Measurements from ENCODE around the gene RAPGEF4. TPM values are rescaled to one million over a fixed set of nuclear protein-coding genes. Genes with fewer than 3 reads are reported as not detected.
A peak's percentile ranks its signal among the peaks of the same experiment; 100 is the strongest.
"Not testable (repeated sequence)": the region's sequence is repeated elsewhere in the genome, so short reads cannot be mapped to it uniquely, and the experiment has no call there.

Gene RAPGEF4
- polyA plus RNA-seq, 3 donors from 2014 or later = not detected

GRCh38 chr2:172769879-172770278 is 34.2 kb downstream of the RAPGEF4 start:
- no peak overlapping the region for H3K27ac Mint-ChIP-seq
- H3K4me1 Mint-ChIP-seq = no peaks in the 10 kb centered on the region
- peaks cover 0 to 2% (median 0%) of the 10 kb centered on the region in 6 donors for H3K9me3 Mint-ChIP-seq
- H3K27me3 Mint-ChIP-seq (ENCODE audit: low read depth in 3 of 3) = peaks cover 0 to 2% (median 0%) of the 10 kb centered on the region in 3 donors
- no peaks in the 10 kb centered on the region for H3K36me3 Mint-ChIP-seq
- no peak for DNase-seq
- H3K4me3 Mint-ChIP-seq = no peak overlapping the region

- Mint-ChIP-seq H3K27ac (no peak overlapping the region), H3K4me1 (no peaks in the 10 kb centered on the region), H3K9me3 (peaks cover 0 to 2% (median 0%) of the 10 kb centered on the region in 6 donors), H3K4me3 (no peak overlapping the region), H3K36me3 (no peaks in the 10 kb centered on the region), H3K27me3 (ENCODE audit: low read depth in 3 of 3) (peaks cover 0 to 2% (median 0%) of the 10 kb centered on the region in 3 donors)
- no peak for DNase-seq
Observed at GRCh38 chr2:172770887-172771286, 35.2 kb downstream of the RAPGEF4 start.

DNA sequence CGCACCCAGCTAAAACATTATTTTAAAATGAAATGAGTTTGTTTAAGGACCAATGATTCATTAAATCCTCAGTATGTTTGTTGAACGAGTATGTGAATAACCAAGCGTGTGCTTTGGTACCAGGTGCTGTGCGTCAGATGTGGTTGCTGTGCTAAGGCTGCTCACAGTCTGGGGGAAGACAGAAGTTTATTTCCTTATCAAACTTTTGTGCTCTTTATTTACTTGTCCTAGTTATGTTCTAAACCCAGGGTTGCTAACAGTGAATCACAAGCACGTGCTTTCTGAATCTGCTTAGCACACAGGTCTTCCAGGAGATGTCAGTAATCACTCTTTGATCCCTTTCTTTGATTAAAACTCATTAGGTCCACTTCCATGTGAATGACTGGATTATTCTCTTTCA is 37.0 kb downstream of the RAPGEF4 start:
- H3K27me3 Mint-ChIP-seq (ENCODE audit: low read depth in 3 of 3) = peaks cover 0 to 2% (median 0%) of the 10 kb centered on the region in 3 donors
- no peak overlapping the region for H3K27ac Mint-ChIP-seq
- peaks cover 0 to 2% (median 0%) of the 10 kb centered on the region in 6 donors for H3K9me3 Mint-ChIP-seq
- no peaks in the 10 kb centered on the region for H3K4me1 Mint-ChIP-seq
- H3K4me3 Mint-ChIP-seq = no peak overlapping the region
- DNase-seq = no peak
- H3K36me3 Mint-ChIP-seq = no peaks in the 10 kb centered on the region

GRCh38 chr2:172774302-172774701 is 38.7 kb downstream of the RAPGEF4 start:
- Mint-ChIP-seq H3K4me1 (no peaks in the 10 kb centered on the region), H3K27me3 (ENCODE audit: low read depth in 3 of 3) (peaks cover 0 to 3% (median 0%) of the 10 kb centered on the region in 3 donors), H3K27ac (no peak overlapping the region), H3K4me3 (no peak overlapping the region), H3K9me3 (peaks cover 0 to 2% (median 0%) of the 10 kb centered on the region in 6 donors), H3K36me3 (no peaks in the 10 kb centered on the region)
- DNase-seq = no peak

- peaks cover 0 to 4% (median 0%) of the 10 kb centered on the region in 3 donors for H3K27me3 Mint-ChIP-seq (ENCODE audit: low read depth in 3 of 3)
- no peak for DNase-seq
- no peak overlapping the region for H3K27ac Mint-ChIP-seq
- no peaks in the 10 kb centered on the region for H3K4me1 Mint-ChIP-seq
- H3K36me3 Mint-ChIP-seq = no peaks in the 10 kb centered on the region
- no peak overlapping the region for H3K4me3 Mint-ChIP-seq
- H3K9me3 Mint-ChIP-seq = peaks cover 0 to 2% (median 0%) of the 10 kb centered on the region in 6 donors
Observed at GRCh38 chr2:172775319-172775718, 39.7 kb downstream of the RAPGEF4 start.

- Mint-ChIP-seq H3K27me3 (ENCODE audit: low read depth in 3 of 3) (peaks cover 0 to 2% (median 1%) of the 10 kb centered on the region in 3 donors), H3K9me3 (peaks cover 0 to 2% (median 0%) of the 10 kb centered on the region in 6 donors), H3K4me3 (no peak overlapping the region), H3K36me3 (no peaks in the 10 kb centered on the region), H3K27ac (no peak overlapping the region), H3K4me1 (no peaks in the 10 kb centered on the region)
- no peak for DNase-seq
Observed at GRCh38 chr2:172777431-172777830, 41.8 kb downstream of the RAPGEF4 start.

DNA sequence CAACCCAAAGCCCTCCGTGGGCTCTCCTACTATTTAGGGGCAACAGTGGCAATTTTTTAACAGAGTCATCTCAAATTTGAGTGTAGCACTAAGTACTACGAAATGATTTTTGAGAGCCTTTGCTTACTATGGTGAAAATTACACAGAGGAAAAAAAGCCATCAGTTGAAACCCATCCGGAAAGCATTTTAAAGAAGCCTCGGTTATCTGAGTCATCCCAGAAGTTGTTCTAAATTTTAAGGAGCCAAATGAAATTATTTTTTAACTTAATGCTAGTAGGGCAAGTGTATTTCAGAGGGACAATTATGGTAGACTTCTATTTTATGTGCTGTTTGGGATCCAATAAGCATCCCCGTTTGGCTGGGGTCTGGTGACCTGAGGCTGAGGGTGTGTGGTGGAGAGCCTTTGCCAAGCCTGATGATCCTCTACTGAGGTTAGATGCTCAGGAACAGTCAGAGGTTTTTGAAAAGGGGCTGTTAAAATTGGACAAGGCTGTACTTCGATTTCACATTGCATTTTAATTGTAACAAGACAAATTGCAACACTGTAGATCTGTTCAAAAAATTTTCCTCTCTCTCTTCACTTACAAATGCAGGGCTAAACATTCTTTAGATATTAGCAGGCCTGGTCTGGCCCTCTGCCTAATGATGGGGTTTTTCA is 47.0 kb downstream of the RAPGEF4 start:
- no peak overlapping the region for H3K27ac Mint-ChIP-seq
- no peaks in the 10 kb centered on the region for H3K36me3 Mint-ChIP-seq
- no peaks in the 10 kb centered on the region for H3K4me1 Mint-ChIP-seq
- peaks cover 0 to 3% (median 2%) of the 10 kb centered on the region in 3 donors for H3K27me3 Mint-ChIP-seq (ENCODE audit: low read depth in 3 of 3)
- H3K4me3 Mint-ChIP-seq = no peak overlapping the region
- peaks cover 0 to under 1% (median 0%) of the 10 kb centered on the region in 6 donors for H3K9me3 Mint-ChIP-seq
- DNase-seq = no peak

DNA sequence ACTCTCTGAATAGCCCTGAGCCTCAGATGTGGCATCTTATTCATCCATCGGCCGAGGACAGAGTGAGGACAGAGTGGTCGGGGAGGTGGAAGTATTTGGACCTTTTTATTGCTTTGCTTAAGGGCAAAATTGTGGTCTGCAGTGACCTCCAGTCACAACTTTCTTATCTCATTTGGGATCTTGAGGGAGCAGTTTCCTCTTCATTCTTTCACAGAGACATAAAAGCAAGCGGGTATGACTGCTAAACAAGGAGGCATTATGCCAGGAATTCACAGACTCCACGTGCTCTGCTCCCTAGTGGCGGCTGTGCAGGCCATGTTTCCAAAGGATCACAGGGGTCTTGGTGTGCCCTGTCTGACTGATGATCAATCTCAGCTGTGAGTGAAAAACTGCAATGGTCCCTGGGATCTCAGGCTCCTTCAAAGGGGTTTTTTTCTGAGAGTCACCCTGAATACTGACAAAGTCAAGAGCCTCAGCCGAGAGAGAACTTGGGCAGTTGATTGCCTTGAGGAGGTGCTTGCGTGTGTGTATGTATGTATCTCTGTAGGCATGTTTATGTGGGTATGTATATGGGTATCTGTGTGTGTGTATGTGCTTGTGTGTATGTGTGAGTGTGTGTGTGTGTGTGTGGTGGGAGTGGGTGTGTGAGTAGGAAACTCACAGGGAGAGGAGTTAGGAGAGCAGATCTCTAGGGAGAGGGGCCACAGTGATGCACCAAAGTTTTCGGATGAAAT is 47.7 kb downstream of the RAPGEF4 start:
- H3K27ac Mint-ChIP-seq = peak overlapping the region in 1 of 6 donors; percentile 9
- H3K36me3 Mint-ChIP-seq = no peaks in the 10 kb centered on the region
- peaks cover 0 to 4% (median 3%) of the 10 kb centered on the region in 3 donors for H3K27me3 Mint-ChIP-seq (ENCODE audit: low read depth in 3 of 3)
- no peak for DNase-seq
- no peak overlapping the region for H3K4me3 Mint-ChIP-seq
- no peaks in the 10 kb centered on the region for H3K9me3 Mint-ChIP-seq
- H3K4me1 Mint-ChIP-seq = no peaks in the 10 kb centered on the region

DNA sequence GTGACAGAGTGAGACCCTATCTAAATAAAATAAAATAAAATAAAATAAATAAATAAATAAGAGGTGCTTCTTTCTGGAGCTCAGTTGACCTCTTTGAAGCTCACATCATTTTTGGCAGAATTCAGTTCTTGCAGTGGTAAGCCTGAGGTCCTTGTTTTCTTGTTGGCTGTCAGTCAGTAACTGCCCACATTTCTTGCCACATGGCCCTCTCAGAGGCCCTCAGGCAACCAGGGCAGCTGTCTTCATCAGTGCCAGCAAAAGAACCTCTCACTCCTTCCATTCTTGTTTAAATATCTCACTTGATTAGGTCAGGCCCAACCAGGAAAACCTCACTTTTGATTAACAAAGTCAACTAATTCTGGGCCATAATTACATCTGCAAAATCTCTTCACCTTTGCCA is 53.2 kb downstream of the RAPGEF4 start:
- H3K27ac Mint-ChIP-seq = no peak overlapping the region
- H3K4me1 Mint-ChIP-seq = no peaks in the 10 kb centered on the region
- no peak for DNase-seq
- H3K27me3 Mint-ChIP-seq (ENCODE audit: low read depth in 3 of 3) = peaks cover 0 to 5% (median 2%) of the 10 kb centered on the region in 3 donors
- H3K36me3 Mint-ChIP-seq = no peaks in the 10 kb centered on the region
- H3K4me3 Mint-ChIP-seq = no peak overlapping the region
- H3K9me3 Mint-ChIP-seq = no peaks in the 10 kb centered on the region

- H3K4me1 Mint-ChIP-seq = no peaks in the 10 kb centered on the region
- peaks cover 0 to 9% (median 2%) of the 10 kb centered on the region in 3 donors for H3K27me3 Mint-ChIP-seq (ENCODE audit: low read depth in 3 of 3)
- DNase-seq = no peak
- H3K36me3 Mint-ChIP-seq = no peaks in the 10 kb centered on the region
- no peaks in the 10 kb centered on the region for H3K9me3 Mint-ChIP-seq
- no peak overlapping the region for H3K27ac Mint-ChIP-seq
- H3K4me3 Mint-ChIP-seq = no peak overlapping the region
Observed at GRCh38 chr2:172790404-172790803, 54.8 kb downstream of the RAPGEF4 start.

- Mint-ChIP-seq H3K4me3 (no peak overlapping the region), H3K27ac (no peak overlapping the region), H3K9me3 (no peaks in the 10 kb centered on the region), H3K36me3 (no peaks in the 10 kb centered on the region), H3K4me1 (no peaks in the 10 kb centered on the region), H3K27me3 (ENCODE audit: low read depth in 3 of 3) (peaks cover 2 to 9% (median 2%) of the 10 kb centered on the region in 3 donors)
- no peak for DNase-seq
Observed at GRCh38 chr2:172791953-172792352, 56.3 kb downstream of the RAPGEF4 start.

GRCh38 chr2:172792711-172793110 is 57.1 kb downstream of the RAPGEF4 start:
- Mint-ChIP-seq H3K27ac (no peak overlapping the region), H3K36me3 (no peaks in the 10 kb centered on the region), H3K4me3 (no peak overlapping the region), H3K9me3 (no peaks in the 10 kb centered on the region), H3K4me1 (no peaks in the 10 kb centered on the region), H3K27me3 (ENCODE audit: low read depth in 3 of 3) (peaks cover 2 to 9% (median 2%) of the 10 kb centered on the region in 3 donors)
- DNase-seq = no peak

DNA sequence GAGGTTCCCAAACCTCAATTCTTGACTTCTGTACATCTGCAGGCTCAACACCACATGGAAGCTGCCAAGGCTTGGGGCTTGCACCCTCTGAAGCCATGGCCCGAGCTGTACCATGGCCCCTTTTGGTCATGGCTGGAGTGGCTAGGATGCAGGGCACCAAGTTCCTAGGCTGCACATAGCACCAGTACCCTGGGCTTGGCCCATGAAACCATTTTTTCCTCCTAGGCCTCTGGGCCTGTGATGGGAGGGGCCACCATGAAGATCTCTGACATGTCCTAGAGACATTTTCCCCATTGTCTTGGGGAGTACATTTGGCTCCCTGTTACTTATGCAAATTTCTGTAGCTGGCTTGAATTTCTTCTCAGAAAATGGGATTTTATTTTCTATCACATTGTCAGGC is 67.7 kb downstream of the RAPGEF4 start:
- not testable (repeated sequence) for DNase-seq; H3K4me3 Mint-ChIP-seq; H3K36me3 Mint-ChIP-seq; H3K27me3 Mint-ChIP-seq (ENCODE audit: low read depth in 3 of 3); H3K27ac Mint-ChIP-seq; H3K4me1 Mint-ChIP-seq; H3K9me3 Mint-ChIP-seq

DNA sequence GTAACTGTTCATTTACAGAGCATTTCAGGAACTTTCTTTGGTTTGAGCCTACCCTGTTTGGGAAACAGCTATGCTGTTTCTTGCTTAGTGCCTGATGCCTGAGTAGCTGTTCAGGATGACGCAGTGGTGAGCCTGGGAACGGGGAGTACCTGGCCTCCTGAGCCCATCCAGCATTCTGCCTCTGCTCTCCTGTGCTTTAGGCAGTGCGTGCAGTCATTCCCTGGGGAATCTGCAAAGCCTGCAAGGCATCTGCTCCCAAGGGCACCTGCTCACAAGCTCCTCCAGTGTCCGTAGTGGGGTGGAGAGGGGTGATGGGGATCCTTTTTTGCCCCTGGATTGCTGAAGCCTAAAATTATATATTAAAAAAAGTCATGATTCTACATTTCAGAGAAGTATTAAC is 68.8 kb downstream of the RAPGEF4 start:
- no peak for DNase-seq
- Mint-ChIP-seq H3K27me3 (ENCODE audit: low read depth in 3 of 3) (peaks cover 0 to 7% (median 5%) of the 10 kb centered on the region in 3 donors), H3K9me3 (peaks cover 0 to 7% (median 0%) of the 10 kb centered on the region in 6 donors), H3K27ac (no peak overlapping the region), H3K4me3 (no peak overlapping the region), H3K36me3 (no peaks in the 10 kb centered on the region), H3K4me1 (peaks cover 0 to 2% of the 10 kb centered on the region in 2 donors)

Data from immature natural killer cell (primary cell).